H1 (cell line): ENCODE data around the gene ORMDL3. TPM values are rescaled to one million over a fixed set of nuclear protein-coding genes. Genes with fewer than 3 reads are reported as not detected.

Experiments
- CHD2 ChIP-seq: IDR thresholded peaks from 2 replicates; pipeline ENCODE4 v1.6.1; 2012; ENCODE audit warnings: low read length, improper control_type of control experiment
- polyA plus RNA-seq, 7 experiments: library from polyadenylated mRNA; depleted of rRNA in 3 of 7; stranded (reverse) in 5 of 7; unstranded in 2 of 7; fragments of >200 nt in 5 of 7; fragments of 200-250 nt in 2 of 7; gene quantifications; 1 replicate in 5 of 7; 2 replicates in 1 of 7; 4 replicates in 1 of 7; pipeline versions ENCODE4 v1.2.1 to v1.2.3, GENCODE V29; 2011 to 2013; ENCODE audit warnings: missing spikeins in 2 of 7, mixed read lengths in 2 of 7
- total RNA-seq: library from RNA; stranded (reverse); fragmentation: NEBNext Ultra II Directional; extraction: Animal tissue kit (Norgen Biotek cat#: 25700); gene quantifications from 2 replicates; pipeline ENCODE4 v1.2.1, GENCODE V29; 2021

The ORMDL3 gene
- total and polyA plus RNA-seq, 2 of the 8 experiments (the other 6 are each of a cell fraction or from before 2014, with no cell fraction given): 50.4 to 108 TPM

- no peak for TF ChIP-seq CHD2
Measured at GRCh38 chr17:39908789-39909352, 18.5 kb downstream of the ORMDL3 start (continued).
